Measurements from ENCODE around the gene GSDMA.

DNA sequence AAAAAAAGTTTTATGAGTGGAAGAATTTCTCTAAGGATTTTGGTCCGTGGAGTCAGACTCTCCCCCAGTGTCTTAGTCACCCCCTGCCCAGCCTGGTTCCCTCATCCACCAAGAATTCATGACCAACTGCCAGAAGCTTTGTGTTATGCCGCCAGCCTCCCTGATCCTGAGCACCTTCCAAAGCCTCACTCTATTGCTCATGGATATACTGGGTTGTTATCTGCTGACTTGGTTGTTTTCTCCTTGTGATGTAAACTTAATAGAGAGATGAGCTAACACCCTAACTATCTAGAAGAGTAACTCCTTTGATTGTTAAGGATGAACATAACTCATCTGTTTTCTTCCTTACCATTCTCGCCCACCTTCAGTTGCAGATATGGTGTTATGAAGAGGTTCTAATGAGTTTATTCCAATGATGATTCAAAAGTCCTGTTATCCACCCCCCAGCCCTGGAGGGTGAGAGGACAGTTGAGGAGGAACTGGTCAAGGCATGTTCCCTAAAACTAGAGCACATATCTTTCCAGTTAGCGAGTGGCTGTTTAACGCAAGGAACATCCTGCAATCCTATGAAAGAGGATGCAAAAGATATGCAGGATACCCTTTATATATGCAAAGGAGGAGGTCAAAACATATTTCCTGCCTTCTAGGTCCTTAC is 16.3 kb downstream of the GSDMA start:
- TF ChIP-seq, protein P1, sequence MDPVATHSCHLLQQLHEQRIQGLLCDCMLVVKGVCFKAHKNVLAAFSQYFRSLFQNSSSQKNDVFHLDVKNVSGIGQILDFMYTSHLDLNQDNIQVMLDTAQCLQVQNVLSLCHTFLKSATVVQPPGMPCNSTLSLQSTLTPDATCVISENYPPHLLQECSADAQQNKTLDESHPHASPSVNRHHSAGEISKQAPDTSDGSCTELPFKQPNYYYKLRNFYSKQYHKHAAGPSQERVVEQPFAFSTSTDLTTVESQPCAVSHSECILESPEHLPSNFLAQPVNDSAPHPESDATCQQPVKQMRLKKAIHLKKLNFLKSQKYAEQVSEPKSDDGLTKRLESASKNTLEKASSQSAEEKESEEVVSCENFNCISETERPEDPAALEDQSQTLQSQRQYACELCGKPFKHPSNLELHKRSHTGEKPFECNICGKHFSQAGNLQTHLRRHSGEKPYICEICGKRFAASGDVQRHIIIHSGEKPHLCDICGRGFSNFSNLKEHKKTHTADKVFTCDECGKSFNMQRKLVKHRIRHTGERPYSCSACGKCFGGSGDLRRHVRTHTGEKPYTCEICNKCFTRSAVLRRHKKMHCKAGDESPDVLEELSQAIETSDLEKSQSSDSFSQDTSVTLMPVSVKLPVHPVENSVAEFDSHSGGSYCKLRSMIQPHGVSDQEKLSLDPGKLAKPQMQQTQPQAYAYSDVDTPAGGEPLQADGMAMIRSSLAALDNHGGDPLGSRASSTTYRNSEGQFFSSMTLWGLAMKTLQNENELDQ (CRISPR knock-in tag; IDR thresholded peaks at IDR 0.05; ENCODE audit: borderline replicate concordance) = no peak
- no peak for TF ChIP-seq GATAD2B (IDR thresholded peaks at IDR 0.05; ENCODE audit: borderline replicate concordance)
- no peak for TF ChIP-seq FOXJ2 (tag; IDR thresholded peaks at IDR 0.05)
- TF ChIP-seq YY1 (IDR thresholded peaks at IDR 0.05; ENCODE audit: borderline replicate concordance in 1 of 3, control insufficient read depth in 1 of 3, extremely low read depth in 1 of 3, insufficient read depth in 3 of 3, insufficient read length in 1 of 3, insufficient replicate concordance in 2 of 3, low read depth in 1 of 3, low read length in 2 of 3) = no peak

Data from K562 (cell line).